HG03196 (cell line): ENCODE measurements around the gene DACT3.

Experiments used
- ATAC-seq: cut with Tn5 transposase; IDR thresholded peaks from one replicate; pipeline ENCODE4 v1.9.1; 2021; ENCODE audit not compliant: unreplicated experiment

The DACT3 gene

DNA sequence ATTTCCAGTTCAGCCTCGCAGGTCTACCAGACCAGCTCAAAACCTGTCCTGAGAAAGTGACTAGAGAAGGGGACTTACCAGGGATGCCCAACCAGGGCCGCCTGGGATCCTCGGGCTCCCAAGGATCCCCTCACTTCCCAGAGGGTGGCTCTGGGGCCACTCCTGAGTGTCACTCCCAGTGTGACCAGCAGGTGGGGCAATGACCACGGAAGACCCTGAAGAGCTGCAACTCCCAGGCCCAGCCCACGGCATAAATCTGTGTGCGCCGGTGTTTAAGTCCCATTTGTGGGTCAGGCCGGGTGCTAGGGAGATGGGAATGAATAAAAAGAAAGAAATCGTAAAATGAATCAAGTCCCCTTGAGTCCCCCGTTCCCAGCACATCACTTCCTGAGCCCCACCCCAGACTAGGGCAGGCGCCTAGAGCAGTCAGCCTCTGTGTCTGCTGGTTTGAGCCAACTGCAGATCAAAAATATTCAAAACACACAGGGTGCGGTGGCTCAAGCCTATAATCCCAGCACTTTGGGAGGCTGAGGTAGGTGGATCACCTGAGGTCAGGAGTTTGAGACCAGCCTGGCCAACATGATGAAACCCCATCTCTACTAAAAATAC, 46.8 kb downstream of the DACT3 start:
- ATAC-seq, result no peak

DNA sequence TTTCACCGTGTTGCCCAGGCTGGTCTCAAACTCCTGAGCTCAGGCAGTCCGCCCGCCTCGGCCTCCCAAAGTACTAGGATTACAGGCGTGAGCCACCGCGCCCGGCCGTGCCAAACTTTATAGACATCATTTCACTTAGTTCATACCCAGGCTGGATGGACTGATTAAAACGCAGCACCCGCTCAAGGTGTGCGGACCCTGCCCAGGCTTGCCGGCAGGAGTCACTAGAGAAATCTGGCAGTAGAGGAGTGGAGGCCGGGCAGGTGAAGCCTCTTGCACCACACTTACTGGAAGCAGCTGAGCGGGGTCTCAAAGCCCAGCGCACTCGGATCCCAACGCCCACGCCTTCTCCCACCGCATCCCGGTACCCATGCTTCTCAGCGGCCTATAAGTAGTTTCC, 47.5 kb downstream of the DACT3 start:
- no peak for ATAC-seq

DNA sequence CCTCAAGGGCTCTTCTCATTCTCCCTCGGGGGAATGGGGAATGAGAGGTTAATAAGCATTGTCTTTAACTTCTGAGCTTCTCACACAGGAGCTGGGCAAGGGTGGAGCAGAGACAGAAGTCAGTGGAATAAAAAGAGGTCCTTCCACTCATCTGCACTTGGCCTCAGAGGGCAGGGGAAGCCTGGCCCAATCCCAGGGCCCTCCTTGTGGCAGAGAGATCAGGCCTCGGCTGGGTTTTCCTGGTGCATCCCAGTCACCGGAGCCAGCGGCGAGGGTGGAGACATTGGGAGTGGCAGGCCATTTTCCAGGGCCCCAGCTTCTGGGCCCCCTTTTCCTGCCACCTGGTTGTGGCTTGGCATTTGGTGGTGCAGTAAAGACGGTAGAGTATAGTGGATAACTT, 49.2 kb downstream of the DACT3 start:
- no peak for ATAC-seq

DNA sequence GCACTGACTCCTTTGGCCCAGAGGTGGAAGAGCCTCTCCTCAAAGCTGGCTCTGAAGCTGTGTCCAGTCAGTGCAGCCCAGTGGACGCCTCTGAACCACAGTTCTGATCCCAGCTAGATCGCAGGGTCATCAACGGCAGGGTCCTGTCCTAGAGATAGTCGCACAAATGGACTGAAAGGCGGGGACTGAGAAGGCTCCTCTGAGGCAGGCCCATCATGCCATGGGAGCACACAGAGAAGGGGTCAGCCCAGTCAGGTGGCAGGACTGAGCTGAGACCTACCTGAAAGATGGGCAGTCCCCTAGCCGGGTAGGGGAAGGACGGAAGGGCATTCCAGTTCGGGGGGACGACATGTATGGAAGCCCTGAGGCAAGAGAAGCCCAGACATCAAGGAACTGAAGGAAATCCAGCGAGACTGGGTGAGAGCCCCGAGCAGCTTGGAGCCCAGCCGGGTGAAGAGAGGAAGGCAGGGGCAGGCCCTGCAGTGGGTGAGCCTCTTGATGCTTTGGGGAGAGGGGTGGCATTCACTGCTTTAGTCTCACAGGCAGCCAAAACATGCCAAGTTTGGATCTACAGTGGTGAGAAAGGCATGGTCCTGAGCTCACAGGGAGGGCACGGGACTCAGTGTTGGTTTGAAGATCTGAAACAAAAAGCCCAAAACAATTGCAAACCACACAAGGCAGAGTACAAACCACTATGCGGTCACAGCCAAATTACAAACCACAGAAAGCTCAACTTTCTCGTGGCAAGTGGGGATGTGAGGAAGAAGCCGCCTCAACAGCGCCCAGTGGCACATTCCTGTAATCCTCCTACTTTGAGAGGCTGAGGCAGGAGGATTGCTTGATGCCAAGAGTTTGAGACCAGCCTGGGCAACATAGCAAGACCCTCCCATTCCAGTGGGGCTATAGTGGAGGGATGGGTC, 49.9 kb downstream of the DACT3 start:
- ATAC-seq, result no peak

DNA sequence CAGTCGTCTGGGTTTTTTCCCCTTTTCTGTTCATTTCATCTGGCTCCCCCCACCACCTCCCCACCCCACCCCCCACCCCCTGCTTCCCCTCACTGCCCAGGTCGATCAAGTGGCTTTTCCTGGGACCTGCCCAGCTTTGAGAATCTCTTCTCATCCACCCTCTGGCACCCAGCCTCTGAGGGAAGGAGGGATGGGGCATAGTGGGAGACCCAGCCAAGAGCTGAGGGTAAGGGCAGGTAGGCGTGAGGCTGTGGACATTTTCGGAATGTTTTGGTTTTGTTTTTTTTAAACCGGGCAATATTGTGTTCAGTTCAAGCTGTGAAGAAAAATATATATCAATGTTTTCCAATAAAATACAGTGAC, 50.6 kb downstream of the DACT3 start:
- no peak for ATAC-seq

DNA sequence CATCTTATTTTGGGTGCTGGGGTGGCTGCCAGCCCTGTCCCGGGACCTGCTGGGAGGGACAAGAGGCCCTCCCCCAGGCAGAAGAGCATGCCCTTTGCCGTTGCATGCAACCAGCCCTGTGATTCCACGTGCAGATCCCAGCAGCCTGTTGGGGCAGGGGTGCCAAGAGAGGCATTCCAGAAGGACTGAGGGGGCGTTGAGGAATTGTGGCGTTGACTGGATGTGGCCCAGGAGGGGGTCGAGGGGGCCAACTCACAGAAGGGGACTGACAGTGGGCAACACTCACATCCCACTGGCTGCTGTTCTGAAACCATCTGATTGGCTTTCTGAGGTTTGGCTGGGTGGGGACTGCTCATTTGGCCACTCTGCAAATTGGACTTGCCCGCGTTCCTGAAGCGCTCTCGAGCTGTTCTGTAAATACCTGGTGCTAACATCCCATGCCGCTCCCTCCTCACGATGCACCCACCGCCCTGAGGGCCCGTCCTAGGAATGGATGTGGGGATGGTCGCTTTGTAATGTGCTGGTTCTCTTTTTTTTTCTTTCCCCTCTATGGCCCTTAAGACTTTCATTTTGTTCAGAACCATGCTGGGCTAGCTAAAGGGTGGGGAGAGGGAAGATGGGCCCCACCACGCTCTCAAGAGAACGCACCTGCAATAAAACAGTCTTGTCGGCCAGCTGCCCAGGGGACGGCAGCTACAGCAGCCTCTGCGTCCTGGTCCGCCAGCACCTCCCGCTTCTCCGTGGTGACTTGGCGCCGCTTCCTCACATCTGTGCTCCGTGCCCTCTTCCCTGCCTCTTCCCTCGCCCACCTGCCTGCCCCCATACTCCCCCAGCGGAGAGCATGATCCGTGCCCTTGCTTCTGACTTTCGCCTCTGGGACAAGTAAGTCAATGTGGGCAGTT, 51.2 kb downstream of the DACT3 start:
- ATAC-seq, result no peak

DNA sequence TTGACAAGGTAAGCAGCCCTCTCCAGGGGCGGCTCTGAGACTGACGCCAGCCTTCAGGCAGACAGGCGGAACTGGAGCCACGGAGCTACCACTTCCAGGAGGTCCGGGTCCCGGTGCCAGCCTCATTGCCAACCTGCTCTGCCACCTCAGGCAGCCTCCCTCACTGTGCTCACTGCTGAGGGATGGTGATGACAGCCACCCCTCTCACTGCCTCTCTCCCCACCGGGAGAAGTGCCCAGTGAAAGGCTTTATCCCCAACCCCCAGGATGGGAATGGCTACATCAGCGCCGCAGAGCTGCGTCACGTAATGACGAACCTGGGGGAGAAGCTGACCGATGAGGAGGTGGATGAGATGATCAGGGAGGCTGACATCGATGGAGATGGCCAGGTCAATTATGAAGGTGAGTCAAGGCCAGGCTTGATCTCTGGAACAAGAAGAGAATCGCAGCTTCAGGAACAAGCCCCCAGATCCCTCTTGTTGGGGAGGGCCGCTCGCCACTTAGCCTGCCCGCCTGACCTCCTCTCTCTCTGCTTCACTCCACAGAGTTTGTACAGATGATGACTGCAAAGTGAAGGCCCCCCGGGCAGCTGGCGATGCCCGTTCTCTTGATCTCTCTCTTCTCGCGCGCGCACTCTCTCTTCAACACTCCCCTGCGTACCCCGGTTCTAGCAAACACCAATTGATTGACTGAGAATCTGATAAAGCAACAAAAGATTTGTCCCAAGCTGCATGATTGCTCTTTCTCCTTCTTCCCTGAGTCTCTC, 52.2 kb downstream of the DACT3 start:
- ATAC-seq, result no peak

DNA sequence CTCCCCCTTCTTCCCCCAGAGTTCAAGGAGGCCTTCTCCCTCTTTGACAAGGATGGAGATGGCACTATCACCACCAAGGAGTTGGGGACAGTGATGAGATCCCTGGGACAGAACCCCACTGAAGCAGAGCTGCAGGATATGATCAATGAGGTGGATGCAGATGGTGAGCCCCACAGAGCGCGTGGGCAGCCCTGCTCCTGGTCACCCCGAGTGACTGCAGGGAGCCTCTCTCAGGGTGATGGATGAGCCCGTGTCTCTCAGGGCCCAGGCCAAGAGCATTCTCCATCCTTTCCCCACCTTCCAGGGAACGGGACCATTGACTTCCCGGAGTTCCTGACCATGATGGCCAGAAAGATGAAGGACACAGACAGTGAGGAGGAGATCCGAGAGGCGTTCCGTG, 52.8 kb downstream of the DACT3 start:
- ATAC-seq, result no peak

DNA sequence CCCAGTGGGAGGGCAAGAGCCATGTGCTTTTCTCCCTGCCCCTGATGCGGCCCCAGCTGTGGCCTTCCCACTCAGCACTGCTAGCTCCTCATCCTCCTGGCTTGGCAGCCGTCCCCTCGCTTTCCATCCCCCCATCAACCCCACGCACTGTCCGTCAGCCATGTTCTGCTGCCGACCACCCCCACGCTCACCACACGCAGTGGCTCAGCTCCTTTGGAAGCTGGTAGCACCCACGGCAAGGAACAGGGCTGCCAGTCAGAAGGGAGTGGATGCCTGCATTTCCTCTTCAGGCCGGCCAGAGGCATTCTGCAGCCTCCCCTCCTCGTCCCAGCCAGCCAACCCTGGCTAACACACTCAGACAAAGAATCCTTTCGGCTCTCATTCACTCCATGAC, 53.5 kb downstream of the DACT3 start:
- no peak for ATAC-seq

DNA sequence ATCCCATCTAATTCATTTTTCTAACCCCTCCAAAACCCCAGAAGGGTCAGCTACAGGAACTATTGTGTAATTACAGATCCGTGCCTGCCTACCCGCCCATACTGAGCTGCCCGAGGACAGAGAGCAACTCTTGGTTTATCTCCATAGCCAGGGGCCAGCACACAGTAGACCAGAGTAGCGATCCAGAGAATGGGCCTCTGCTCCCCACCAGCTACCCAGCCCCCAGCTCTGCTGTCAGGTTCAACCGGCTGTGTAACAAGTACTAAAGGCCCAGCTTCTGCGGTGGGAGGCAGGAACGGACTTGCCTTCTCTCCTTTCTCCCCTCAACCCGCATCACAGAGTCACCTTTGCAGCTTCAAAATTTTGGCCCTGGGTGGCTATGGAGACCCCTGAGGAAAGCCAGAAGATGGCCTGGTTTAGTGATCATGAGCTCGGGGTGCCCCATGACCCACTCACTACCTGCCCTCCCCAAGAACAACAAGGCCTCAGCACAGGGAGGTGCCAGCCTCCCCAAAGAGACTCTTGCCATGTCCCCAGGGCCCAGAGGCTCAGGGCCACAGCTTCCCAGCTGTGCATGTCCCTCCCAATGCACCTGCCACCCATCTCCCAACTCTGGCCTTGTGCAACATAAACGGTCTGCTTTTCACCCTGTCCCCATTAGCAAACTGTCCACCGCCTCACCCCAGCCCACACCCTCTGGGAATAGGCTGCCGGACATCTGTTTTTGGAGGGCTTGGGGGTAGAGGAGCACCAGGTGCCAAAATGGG, 54.1 kb downstream of the DACT3 start:
- no peak for ATAC-seq

DNA sequence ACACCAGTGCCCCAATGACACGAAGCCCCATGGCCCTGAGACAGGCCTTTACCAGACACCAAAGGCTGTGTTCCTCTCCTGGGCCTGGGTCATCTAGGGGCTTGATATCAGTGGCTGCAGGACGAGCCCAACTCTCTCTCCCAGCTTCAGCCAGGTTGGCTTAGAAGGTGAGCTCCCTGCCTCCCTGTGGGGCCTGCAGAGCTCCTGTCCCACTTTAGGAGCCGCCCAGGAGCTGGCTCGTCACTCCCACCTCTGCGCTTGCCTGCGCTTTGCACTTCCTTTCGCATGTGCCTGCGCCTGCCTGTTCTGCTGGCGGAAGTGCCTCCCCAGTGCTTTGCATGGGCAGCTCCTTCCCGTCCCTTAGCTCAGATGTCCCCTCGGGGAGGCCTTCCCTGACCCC, 55.0 kb downstream of the DACT3 start:
- ATAC-seq, result no peak

DNA sequence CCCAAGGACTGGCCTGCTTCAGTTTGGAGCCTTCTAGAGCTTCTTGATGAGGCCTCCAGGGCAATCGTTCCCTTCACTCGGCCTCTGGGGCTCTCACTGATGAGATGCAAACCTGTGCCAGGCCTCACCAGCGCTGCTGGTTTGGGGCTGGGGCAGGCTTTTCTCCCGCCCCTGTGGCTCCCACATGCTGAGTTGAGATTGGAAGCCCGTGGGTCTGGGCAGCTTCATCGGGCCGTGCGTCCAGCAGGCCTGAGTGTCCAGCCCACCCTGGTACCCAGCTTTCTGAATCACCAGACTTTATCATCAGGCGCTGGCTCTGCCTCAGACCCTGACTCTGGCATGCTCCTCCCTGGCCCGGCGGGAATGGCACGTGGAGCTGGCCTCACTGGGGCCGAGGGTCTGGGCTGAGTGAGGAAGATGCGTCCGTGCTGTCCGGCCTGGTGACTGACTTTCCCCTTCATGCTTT, 55.6 kb downstream of the DACT3 start:
- ATAC-seq, result no peak

DNA sequence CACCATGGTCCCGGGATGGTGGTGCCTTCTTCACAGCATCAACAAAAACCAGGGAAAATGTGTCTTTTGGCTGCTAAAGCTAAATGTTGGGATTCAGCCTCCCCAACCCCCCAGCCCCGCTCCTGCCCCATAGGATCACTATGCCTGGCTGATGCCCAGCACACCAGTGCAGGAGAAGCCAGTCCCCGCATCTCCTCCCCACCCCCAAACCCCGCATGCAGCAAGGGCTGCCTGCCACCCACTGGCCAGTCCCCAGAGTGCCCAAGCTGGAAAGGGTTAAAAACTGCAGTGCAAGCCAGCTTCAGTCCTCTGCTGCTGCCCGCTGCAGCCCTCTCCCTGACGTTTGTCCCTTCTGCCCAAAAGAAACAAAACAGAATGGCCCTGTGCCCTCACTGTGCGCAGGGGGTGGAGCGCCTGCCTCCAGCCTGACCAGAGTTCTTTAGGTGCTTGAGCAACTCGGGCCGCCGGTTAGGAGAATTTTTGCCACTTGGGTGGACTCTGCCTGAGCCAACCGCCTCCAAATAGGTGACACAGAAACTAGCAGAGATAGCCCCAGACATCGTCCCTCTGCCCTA, 56.1 kb downstream of the DACT3 start:
- ATAC-seq, result no peak

DNA sequence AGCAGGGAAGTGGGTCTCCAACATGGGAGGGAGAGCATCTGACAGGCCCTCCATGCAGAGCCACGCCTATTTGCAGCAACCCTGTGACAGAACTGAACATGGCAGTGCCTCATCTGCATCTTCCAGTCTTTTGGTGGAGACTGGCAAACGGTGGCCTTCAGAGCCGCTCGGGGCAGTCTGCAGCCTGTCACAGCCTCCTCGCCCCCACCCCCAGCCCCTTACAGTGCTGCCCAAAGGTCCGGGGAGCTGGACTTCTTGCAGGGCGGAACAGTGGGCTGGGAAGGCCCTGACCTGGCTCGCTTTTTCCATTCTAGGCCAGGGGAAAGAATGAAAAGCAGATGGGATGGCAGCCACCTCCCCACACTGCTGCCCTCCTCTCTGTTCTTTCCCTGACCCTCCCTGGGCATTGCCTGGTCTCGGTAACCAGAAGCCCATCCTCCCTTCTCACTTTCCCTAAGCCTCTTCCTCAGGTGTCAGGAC, 57.2 kb downstream of the DACT3 start:
- no peak for ATAC-seq

DNA sequence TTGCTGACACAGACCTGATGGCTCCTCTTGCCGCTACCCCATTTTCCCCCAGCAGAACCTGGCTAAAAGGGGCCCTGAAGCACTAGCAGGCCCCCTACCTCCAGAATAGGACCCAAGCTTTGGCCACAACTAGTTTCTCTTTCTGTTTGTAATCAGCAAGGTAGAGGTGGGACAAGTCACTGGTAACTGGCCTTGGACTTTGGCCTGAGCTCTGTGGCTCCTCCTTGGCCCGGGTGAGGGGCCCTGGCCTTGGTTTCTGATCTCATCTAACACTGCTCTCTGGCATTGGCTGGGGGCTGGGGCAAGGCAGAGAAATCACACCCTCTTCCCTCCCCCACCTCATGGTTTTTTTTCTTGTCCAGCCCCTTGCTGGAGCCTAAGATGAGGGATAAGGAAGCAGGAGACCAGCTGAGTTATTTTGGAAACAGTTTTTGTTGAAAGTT, 57.8 kb downstream of the DACT3 start:
- ATAC-seq, result no peak

DNA sequence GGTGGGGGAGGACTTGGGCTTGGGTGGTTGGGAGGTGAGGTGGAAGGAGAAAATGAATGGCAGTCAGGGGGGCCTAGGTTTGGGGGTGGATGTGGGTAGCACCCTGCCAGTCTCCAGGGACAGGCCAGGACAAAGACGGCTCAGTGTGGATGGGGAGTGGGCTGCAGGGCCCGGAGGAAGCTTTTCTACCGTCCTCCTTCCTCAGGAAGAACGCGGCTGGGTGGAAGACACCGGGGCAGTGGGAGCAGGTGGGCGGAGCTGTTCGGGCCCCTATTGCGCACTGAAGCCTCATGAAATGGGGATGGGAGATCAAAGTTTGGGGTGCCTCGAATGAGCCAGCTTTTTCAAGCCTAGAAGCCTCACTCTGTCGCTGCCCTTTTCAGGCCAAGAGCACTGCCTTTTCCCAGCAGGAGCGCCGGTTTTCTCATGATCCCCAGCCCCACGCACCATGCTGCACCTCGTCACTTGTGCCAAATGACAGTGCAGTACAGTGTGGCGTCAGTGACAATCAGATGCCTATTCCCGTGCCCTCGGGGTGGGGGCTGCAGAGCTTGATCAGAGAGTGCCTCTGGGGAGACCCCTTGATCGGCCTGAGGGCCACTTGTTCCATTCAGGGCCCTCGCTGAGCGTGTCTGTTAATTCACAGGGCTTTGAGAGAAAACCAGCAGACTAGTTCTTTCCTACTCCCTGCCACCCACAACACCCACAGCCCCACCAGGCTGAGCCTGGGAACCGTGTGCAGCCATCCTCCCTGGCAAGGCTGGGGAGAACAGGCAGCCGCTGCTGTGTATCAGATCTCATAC, 58.4 kb downstream of the DACT3 start:
- no peak for ATAC-seq

DNA sequence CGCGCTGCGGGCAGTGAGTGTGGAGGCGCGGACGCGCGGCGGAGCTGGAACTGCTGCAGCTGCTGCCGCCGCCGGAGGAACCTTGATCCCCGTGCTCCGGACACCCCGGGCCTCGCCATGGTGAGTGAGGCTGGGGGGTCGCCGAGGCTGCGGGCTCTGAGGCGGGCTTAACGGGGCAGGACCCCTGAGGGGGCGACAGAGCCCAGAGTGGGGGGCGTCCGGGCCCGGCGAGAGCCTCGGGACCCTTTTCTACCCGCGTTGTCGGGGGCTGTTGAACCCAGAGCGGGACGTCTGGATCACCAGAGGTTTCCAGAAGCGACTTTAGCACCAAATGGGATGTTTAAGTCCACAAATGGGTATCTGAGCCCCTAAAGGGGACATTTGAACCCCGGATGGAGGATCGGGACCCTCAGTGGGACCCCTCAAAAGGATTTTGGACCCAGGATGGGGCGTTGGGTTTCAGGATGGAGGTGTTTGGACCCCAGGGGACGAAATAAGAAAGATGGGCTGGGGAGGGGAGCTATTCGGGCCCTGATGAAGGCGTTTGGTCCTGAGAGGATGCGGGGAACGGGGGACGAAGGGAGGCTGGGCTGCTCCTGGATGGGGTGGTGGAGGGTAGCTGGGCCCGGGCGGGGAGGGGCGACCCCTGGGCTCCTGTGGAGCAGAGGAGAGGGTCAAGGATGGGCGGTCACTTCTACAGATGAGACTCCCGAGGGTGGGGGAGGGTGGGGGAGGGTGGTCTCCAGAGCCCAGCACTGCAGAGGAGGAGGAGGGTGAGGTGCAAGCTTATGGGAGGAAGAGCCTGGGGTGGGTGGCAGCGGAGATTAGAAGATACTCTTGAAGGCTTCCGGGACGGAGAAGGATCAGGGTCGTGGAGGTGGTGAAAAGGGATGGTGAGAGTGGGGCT, 59.4 kb downstream of the DACT3 start, which contains the start of gene CALM3:
TSS of gene CALM3 (plus strand) at position 13 of the 907 bp plus-strand sequence. CDS start at position 118, 105 bp downstream.
- no peak for ATAC-seq
